ENCODE data around the gene HOXA9. TPM values are rescaled to one million over a fixed set of nuclear protein-coding genes. Genes with fewer than 3 reads are reported as not detected.

Gene HOXA9
- polyA plus RNA-seq, 1 donor (not counting 4 experiments of a cell fraction or from before 2014, with no cell fraction given): 28.1 TPM

- Histone ChIP-seq H3K4me1 (ENCODE audit: control insufficient read depth, extremely low read depth, insufficient read depth, low read length) (peaks cover 38% of the 10 kb centered on the region), H3K36me3 (ENCODE audit: control insufficient read depth in 2 of 2, extremely low read depth in 1 of 2, insufficient read depth in 2 of 2, low read length in 2 of 2) (peaks cover 4 to 7% of the 10 kb centered on the region in 2 experiments), H4K20me1 (ENCODE audit: control insufficient read depth, extremely low read depth, insufficient read depth, low read length) (no peaks in the 10 kb centered on the region), H3K79me2 (ENCODE audit: control insufficient read depth, insufficient read depth, low read length) (peaks cover 52% of the 10 kb centered on the region), H3K9me1 (ENCODE audit: control insufficient read depth, extremely low read depth, insufficient read depth, low read length) (no peaks in the 10 kb centered on the region), H3K9ac (ENCODE audit: control insufficient read depth, extremely low read depth, insufficient read depth, low read length) (peak overlapping the region; percentile 93), H3K27me3 (ENCODE audit: control insufficient read depth, extremely low read depth, insufficient read depth, low read length) (no peaks in the 10 kb centered on the region), H2AFZ (ENCODE audit: control insufficient read depth, low read length) (peak overlapping the region; percentile 49), H3K4me3 (ENCODE audit: control insufficient read depth in 2 of 3, extremely low read depth in 1 of 3, insufficient read depth in 2 of 3, low read depth in 1 of 3, low read length in 3 of 3) (peak overlapping the region in 2 of 3 experiments; percentile 57 to 93), H3K27ac (ENCODE audit: control insufficient read depth, insufficient read depth, low read length) (peak overlapping the region; percentile 92), H3K4me2 (ENCODE audit: control insufficient read depth, extremely low read depth, insufficient read depth, low read depth, low read length) (peak overlapping the region; percentile 92), H3K9me3 (ENCODE audit: control insufficient read depth, low read depth, low read length) (no peaks in the 10 kb centered on the region)
- TF ChIP-seq CTCF (optimal IDR thresholded peaks at IDR 0.05 in 1 of 3, IDR thresholded peaks at IDR 0.05 in 1 of 3, conservative IDR thresholded peaks at IDR 0.05 in 1 of 3; ENCODE audit: extremely low read depth in 1 of 3, insufficient read depth in 2 of 3, low read length in 3 of 3) (no peak), EZH2 (IDR thresholded peaks at IDR 0.05; ENCODE audit: low read length) (no peak)
- DNase-seq (ENCODE audit: low read depth, low spot score) (no peak), FAIRE-seq (no peak)
- dilution Hi-C loops (cut with MboI; ENCODE audit: extremely low pct_ligation_motif_present, low sequenced_read_pairs): no loop called here
Observed at GRCh38 chr7:27140126-27140857, 25.0 kb downstream of the HOXA9 start.

- Histone ChIP-seq H3K9me1 (ENCODE audit: control insufficient read depth, extremely low read depth, insufficient read depth, low read length) (no peaks in the 10 kb centered on the region), H3K79me2 (ENCODE audit: control insufficient read depth, insufficient read depth, low read length) (peaks cover 46% of the 10 kb centered on the region), H2AFZ (ENCODE audit: control insufficient read depth, low read length) (peak overlapping the region; percentile 49), H3K27ac (ENCODE audit: control insufficient read depth, insufficient read depth, low read length) (peak overlapping the region; percentile 92), H4K20me1 (ENCODE audit: control insufficient read depth, extremely low read depth, insufficient read depth, low read length) (no peaks in the 10 kb centered on the region), H3K27me3 (ENCODE audit: control insufficient read depth, extremely low read depth, insufficient read depth, low read length) (no peaks in the 10 kb centered on the region), H3K9me3 (ENCODE audit: control insufficient read depth, low read depth, low read length) (no peaks in the 10 kb centered on the region), H3K9ac (ENCODE audit: control insufficient read depth, extremely low read depth, insufficient read depth, low read length) (peak overlapping the region; percentile 93), H3K4me3 (ENCODE audit: control insufficient read depth in 2 of 3, extremely low read depth in 1 of 3, insufficient read depth in 2 of 3, low read depth in 1 of 3, low read length in 3 of 3) (peak overlapping the region in 2 of 3 experiments; percentile 57 to 93), H3K4me2 (ENCODE audit: control insufficient read depth, extremely low read depth, insufficient read depth, low read depth, low read length) (peak overlapping the region; percentile 92), H3K36me3 (ENCODE audit: control insufficient read depth in 2 of 2, extremely low read depth in 1 of 2, insufficient read depth in 2 of 2, low read length in 2 of 2) (peaks cover 2 to 4% of the 10 kb centered on the region in 2 experiments), H3K4me1 (ENCODE audit: control insufficient read depth, extremely low read depth, insufficient read depth, low read length) (peaks cover 43% of the 10 kb centered on the region)
- DNase-seq (ENCODE audit: low read depth, low spot score) (no peak), FAIRE-seq (no peak)
- no peak for TF ChIP-seq CTCF (optimal IDR thresholded peaks at IDR 0.05 in 1 of 3, IDR thresholded peaks at IDR 0.05 in 1 of 3, conservative IDR thresholded peaks at IDR 0.05 in 1 of 3; ENCODE audit: extremely low read depth in 1 of 3, insufficient read depth in 2 of 3, low read length in 3 of 3)
- TF ChIP-seq EZH2 (IDR thresholded peaks at IDR 0.05; ENCODE audit: low read length): no peak
- dilution Hi-C loops (cut with MboI; ENCODE audit: extremely low pct_ligation_motif_present, low sequenced_read_pairs): no loop called here
Observed at GRCh38 chr7:27139334-27140125, 25.8 kb downstream of the HOXA9 start.

Measured in keratinocyte (primary cell).